Fibroblast of skin of left quadriceps (primary cell): ENCODE data around the gene PDLIM5.

Experiments
- DNase-seq, 2 experiments: peaks; one replicate each; pipeline ENCODE4 v3.0.0-alpha.2; 2013; ENCODE audit warnings: low read depth in 2 of 2

The PDLIM5 gene

DNA sequence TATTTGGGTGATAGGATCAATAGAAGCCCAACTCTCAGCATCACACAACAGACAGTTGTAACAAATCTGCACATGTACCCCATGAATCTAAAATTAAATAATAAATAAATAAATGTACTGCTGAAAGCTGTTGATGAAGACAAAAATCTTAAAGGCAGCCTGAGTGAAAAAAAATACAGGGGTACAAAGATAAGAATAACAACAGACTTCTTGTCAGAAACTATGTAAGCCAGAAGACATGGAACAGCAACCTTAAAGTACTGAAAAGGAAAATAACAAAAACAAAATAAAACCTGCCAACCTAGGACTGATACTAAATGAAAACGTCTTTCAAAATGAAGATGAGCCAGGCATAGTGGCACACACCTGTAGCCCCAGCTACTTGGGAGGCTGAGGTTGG lies 25.0 kb upstream of the PDLIM5 start:
- DNase-seq, result no peak

DNA sequence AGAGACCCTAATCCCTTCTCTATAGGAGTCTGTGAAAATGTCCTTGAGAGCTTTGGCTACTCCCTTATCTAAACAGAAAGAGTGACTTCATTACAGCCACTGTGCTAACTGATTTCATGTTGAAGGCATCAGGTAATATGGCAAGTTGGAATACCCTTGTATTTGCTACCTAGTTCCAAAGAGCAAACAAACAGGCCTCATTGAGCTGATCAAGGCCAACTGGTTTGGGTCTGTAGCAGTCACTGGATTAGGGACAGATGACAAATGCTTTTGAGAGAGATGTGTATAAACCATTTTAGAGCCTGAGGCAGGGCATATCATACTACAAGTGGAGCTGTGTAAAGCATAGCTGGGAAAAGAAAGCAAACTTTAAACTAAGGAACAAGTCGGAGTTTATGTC lies 22.9 kb upstream of the PDLIM5 start:
- DNase-seq, result no peak

DNA sequence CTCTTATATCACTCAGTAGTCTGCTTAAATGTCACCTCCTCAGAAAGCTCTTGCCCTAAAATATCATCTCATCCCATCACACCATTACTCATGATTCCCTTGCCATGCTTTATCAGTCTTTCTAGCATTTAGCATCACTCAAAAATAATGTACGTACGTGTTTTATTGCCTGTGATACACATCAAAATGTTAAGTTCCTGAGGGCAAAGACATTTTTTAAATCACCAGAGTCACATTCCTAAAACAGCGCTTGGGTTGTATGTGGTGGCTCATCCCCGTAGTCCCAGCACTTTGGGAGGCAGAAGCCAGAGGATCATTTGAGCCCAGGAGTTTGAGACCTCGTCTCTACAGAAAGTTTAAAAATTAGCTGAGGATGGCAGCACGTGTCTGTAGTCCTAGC lies 21.3 kb upstream of the PDLIM5 start:
- no peak for DNase-seq

DNA sequence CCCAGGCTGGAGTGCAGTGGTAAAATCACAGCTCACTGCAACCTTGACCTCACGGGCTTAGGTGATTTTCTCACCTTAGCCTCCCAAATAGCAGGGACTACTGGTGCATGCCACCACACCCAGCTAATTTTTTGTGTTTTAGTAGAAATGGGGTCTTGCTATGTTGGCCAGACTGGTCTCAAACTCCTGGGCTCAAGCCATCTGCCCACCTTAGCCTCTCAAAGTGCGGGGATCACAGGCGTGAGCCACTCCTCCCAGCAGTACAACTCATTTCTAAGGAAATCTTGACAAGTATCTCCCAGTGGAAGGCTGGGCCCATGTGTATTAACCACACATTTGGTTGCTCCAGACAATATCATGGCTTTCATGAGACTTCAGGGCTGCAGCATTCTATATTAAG lies 20.4 kb upstream of the PDLIM5 start:
- no peak for DNase-seq

DNA sequence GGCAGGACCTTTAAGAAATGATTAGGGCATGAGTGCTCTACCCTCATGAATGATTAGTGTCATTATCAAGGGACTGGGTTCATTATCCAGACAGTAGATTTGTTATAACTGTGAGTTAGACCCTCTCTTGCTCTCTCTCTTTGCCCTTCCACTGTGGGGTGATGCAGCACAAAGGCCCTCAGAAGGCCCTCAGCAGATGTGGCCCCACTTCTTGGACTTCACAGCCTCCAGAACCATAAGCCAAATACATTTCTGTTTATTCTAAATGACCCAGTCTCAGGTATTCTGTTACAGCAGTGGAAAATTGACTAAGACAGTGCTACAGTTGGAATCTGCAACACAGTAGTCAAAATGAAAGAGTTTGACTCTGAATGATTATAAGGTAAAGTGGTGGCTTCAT lies 17.2 kb upstream of the PDLIM5 start:
- no peak for DNase-seq

DNA sequence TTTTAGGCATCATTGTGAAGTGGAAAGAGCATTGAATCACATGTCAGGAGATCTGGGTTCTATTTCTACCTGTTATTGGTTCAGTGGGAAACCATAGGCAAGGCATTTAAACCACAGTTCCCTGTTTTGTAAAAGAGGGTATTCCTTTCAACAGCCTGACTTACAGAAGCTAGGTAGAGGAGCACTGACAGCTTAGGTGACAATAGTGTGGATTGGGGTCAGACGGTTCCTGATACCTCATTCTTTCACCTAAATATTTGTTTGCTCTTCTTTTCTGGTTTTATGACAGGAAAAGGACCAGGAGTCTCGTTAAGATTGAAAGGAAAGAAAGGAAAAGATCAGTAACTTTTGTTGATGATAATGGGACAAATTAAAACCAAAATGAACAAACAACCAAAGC lies 15.9 kb upstream of the PDLIM5 start:
- DNase-seq, result no peak

DNA sequence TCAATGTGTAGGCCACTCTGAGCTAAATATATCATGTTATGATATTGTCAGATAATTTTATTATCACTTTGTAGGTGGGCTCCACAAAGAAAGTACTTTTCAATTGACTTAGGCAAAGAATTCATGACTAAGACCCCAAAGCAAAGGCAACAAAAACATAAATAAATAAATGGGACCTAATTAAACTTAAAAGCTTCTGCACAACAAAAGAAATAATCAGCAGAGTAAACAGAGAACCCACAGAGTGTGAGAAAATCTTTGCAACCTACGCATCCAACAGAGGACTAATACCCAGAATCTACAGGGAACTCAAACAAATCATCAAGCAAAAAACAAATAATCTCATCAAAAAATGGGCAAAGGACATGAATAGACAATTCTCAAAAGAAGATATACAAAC lies 15.2 kb upstream of the PDLIM5 start:
- no peak for DNase-seq

DNA sequence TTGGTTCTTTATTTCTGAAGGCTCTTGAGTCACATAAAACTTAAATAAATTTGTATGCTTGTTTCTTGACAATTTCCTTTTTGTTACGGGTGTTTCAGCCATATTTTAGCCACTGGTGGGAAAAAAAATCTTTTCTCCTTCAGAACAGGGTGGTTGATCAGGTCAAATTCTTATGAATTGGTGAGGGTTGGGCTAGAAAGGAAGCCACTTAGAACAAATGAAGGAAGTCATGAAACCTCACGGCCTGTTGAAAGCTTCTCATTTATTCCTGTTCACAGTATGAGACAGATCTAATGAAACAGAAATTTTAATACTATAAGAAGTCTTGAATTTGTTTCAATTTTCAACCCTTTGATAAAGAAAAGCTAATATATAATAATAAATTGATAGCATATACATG lies 12.1 kb upstream of the PDLIM5 start:
- no peak for DNase-seq

DNA sequence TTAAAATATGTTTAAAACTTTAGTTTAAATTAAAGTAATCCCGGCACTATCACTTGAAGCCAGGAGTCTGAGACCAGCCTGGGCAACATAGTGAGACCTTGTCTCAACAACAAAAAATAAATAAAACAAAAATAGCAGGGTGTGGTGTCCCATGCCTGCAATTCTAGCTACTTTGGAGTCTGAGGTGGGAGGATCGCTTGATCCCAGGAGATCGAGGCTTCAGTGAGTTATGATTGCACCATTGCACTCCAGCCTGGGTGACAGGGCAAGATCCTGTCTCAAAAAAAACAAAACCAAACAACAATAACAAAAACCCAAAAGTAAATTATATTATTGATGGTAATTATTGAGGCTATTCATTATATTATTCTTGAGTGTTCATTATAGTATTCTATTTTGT lies 9.9 kb upstream of the PDLIM5 start:
- no peak for DNase-seq

DNA sequence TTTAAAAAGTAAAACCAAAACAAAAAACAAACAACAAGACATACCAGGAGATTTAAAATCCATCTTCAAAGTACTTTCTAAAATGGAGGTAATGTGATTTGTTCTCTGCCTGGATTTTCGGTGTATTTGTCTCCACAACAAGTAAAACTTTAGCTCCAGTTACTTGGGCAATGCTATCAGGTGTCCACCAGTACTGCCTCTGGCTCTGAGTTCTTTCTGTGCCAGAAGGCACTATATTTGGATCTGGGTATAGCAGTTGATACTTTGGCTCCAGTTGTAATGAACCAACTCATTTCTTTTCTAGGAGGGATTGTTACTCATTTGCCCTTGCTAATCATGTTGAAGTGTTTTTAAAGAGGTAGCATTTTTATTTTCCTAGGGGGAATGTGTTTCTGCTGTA lies 9.5 kb upstream of the PDLIM5 start:
- no peak for DNase-seq

DNA sequence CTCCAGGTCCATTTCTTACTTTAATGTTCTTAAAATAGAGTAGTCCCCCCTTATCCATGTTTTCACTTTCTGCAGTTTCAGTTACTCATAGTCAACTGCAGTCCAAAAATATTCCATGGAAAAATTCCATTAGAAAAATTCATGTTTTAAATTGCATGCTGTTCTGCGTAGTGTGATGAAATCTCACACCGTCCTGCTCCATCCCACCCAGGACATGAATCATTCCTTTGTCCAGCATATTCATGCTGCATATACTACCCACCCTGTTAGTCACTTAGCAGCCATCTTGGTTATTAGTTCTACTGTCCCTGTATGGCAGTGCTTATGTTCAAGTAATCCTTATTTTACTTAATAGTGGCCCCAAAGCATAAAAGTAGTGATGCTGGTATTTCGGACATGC lies 5.4 kb upstream of the PDLIM5 start:
- DNase-seq, result peak; percentile 61 to 63

DNA sequence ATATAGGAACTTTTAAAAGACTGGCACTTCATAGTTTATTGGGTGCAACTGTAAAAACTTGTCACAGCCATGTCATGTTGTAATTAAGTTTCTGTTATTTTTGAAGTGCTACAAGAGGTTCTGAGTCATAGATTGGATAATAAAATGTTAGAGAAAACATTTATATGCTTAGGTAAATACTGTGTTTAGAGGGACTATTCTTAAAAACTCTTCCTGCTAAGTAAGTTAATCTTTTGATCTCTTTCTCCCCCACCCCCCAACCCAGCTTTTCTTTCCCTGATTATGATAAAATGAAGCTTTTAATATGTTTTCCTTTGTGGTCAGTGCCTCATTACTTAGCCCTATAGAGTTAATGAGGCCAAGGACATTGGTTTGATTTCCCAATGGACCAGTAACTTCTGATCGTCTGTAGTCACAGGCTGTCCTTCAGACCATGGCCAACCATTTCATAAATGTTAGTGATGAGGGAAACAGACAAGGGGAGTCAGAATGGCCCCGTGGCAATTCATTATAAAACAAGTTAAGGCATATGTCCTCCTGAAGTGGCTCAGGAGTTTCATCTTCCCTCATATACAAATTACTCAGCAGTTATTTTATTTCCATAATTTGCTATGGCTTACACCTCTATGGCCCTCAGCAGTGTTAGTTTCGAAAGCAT lies 3.9 kb upstream of the PDLIM5 start:
- DNase-seq, result no peak

DNA sequence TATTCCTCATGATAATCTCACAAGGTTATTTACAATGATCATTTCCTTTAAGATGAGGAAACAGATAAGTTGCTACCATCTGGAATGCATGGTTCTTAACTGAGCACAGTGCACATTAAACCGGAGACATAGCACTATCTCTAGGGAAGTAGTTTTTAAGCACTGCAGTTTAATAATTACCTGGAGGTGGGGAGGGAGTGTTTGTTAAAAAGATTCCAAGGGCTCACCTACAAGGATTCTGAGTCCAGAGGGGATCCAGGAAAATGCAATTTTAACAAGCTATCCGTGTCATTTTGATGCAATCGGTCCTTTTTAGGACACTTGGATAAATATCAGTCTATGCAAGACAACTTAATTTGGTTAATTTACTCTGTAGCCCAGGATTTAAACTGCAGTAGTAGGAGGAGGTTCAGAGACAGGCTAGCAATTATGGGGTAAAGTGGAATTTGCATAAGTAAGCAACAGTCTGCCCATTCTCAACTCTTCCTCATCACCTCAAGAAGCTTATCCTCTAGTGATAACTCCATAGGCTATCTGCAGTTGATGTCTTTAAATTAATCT lies 2.8 kb upstream of the PDLIM5 start:
- DNase-seq, result no peak

DNA sequence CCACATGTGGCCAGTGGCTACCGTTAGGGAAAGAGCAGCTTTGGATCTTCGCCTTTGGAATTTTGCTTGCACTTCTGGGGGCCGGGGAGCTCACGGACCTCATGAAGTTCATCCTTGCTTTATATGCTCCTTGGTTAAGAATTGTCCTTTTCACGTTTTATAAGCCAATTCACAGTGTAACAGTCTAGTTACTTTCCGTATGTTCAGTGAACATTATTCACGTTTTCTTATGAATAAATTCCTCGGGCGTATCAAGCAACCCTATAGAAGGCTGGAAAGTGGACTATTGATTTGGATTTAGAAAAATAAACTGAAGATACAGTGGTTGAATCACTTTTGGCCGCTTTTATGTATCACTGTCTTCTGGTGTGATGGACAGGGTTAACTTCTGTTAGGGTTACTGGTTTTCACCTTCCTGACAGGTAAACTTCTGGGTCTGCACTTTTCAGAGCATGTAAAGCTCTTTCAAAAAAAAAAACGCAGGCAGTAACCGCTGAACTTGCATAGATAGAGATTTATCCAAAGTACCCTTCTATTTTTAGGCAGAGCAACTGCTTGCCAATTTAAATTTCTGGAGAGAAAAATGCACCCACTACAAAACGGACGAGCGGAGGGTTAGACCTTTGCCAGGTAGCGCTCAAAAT lies 569 bp upstream of the PDLIM5 start:
- no peak for DNase-seq

DNA sequence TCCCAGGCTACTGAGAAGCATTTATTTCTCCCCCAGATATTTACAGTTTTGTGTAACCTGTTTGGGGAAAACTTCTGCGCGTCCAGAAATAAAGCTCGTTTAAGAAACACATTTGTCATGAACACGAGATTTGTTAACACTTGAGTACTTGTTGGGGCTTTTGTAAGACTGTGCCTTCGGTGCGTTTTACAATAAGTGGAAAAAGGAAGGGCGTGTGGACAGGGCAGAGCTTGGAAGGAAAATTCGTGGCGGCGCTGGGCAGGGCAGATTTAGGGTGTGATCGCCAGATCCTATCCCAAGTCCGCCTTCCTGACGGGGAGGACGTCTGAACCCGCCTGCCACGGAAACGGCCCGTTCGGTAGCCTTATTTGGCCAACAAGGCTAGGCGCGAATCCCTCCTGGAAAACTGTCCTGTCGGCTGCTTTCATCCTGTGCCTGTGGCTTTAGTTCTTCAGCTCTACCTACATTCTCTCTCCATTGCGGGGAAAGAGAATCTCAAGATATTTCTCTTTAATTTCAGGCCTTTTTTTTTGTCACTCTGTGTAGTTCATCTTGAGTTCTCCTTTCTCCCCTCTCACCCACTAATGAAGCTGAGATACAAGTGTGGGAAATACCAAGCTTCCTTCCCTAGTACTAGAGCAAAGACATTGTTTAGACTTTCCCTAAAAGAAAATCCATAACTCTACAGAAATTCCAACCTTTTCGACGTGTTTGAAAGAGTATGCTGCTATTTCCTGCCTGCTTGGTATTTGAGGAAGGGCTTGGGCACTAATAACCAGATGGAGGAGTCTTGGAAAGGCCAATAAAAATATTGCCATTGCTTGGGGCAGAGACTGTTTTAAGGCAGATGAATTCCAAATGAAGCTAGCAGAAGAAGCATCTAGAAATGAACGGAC lies 982 bp downstream of the PDLIM5 start:
- peak; percentile 37 to 38 for DNase-seq

DNA sequence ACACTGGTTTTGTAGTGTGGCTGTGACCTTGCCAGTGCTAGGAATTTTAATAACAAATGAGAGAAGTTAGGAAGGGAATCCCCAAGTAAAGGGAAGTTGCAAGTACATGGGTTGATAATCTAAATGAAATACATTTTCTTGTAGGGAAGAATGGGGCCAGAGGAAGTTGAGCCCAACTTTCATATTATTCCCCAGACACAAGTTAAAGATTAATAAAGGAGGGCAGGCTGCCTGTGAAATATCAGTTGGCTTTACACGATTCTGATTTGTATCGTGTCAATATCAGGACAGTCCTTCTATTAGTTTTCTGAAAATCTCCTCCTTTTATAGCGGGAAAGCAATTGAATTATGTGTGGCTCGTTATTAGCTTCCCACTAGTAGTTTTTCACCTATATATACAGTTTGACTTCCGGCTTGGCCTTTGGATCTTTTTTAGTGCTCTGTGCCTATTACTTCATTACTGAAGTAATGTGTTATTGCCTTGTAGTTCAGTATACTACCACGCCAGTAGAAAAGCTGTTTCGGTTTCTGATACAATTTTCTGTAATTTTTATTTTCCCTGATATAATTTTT lies 1.7 kb downstream of the PDLIM5 start:
- no peak for DNase-seq

DNA sequence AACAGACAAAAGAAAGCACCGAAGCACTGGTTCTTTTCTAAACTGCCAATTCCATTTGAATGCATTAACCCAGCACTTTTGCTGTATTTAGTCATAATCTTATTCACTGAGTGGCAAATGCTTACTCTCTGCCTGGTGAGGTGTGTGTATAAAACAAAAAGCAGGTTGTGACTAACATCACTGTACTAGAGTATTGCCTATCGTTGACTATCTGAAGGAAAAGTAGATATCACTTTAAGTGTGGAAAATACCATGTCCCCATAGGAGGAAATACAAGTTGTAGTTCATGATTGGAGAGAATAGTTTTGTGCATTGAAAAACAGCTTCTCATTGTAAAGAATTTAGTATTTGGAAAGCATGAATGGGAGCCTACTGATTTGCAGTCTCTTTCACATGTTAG lies 2.7 kb downstream of the PDLIM5 start:
- no peak for DNase-seq

DNA sequence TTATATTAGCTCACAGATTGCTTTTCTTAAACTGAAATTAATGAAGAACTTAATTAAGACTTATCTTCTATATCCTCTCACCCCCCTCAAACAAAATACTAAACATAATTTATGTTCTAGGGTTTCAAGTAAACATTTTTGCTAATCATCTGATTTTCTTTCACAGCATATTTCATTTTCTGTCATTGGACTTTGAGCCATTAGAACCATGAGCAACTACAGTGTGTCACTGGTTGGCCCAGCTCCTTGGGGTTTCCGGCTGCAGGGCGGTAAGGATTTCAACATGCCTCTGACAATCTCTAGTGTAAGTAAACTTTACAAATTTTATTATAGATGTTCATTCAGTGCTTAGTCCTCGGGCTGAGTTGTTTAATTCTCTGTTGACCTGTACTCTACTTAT lies 3.3 kb downstream of the PDLIM5 start:
- no peak for DNase-seq

DNA sequence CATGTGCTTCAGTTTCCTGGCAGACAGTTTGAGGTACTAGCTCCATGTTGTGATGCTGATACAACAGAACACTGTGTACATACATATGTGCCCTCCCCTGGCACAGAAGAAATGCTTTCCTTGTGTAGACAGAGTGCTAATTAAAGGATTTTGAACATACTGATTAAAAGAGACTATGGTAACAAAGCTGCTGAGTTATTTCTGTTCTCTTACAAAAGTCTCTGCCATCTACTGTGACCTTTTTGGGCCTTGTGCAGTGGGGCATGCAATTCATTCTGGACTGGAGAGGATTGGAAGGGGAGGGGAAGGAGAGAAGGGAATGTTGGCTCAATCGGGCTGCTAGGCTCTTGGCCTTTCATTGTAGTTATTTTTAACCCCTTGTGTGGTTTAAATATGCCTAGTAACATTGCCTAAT lies 6.0 kb downstream of the PDLIM5 start:
- DNase-seq, result no peak

DNA sequence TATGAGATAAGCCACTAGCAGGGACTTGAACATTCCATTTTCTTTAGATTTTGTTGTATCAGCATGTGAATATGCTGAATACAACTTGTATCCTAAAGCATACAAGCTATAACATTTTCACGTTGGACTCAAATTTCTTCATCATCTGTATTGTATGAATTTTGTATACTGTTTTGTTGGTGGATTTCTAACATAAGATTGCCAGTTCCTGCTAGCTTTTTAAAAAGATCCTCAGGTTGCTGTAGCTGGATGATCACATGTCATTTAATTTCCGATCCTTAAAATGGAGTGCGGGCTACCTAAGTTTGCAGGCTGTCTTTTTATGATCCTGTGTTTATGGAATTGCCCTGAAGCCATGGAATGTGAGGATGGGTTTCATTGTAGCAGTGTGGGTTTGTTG lies 6.9 kb downstream of the PDLIM5 start:
- no peak for DNase-seq

DNA sequence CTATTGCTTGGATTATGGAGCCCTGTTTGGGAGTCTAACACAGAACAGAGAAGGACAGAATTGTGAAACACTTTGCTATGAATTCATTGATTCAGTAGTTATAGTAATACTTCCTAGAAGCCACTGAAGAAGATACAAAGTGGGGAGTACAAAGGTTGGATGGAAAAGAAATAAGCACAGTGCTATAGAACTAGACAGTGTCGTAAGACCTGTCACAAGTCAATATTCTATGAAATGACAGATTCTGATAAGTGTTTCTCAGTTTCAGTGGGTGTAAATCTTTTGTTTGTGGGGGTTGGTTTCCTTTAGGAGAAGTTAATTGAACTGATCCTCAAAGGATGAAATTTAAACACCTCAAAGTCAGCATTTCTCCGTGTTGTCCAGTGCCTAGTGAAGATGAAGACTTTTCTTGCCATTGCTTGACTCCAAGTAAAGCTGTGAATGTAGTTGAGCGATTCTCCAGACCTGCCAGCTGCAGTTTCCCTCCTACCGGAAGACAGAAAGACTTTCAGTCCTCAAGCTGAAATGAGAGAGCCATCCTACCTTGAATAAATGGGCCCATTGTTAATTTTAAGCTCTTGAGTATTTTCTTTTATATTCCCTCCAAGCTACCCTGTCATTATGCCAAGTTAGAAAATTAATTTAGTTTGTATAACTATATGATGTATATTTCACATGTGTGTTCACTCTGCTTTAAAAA lies 7.9 kb downstream of the PDLIM5 start:
- no peak for DNase-seq

DNA sequence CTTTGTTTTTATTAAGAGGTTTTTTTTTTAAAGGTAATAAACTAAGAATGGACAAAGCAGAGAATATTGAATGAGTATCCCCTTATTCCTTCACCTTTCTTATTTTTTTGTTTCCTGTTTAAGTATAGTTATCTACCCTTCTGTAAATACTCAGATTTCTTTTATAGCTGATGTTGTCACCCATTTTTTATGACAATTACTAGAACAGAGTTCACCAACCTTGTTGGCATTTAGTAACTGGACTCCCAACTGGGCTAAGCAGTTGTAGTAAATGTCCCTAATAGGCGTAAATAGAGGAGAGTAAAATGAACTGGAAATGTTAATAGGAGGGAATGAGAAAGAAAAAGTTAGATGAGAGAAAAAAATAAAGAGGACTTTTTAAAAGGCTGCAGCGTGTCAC lies 9.8 kb downstream of the PDLIM5 start:
- no peak for DNase-seq
